Testis (tissue), 2 donors: ENCODE measurements around the gene HOXB1.

Source experiments
- POLR2A ChIP-seq: fragments of 450-650 bp; IDR thresholded peaks from one replicate; pipeline ENCODE4 v1.6.1; 2017; ENCODE audit warnings: antibody characterized with exemption, mild to moderate bottlenecking, moderate library complexity
- TF ChIP-seq, protein P1 (sequence below), 3 experiments: fragments of 450-650 bp in 2 of 3; fragments of 200-600 bp in 1 of 3; sonication (generic) in 1 of 3; IDR thresholded peaks; one replicate each; pipeline ENCODE4 v1.5.1; 2016 to 2019; ENCODE audit warnings: antibody characterized with exemption in 3 of 3, mild to moderate bottlenecking in 2 of 3, moderate library complexity in 1 of 3

DNA sequence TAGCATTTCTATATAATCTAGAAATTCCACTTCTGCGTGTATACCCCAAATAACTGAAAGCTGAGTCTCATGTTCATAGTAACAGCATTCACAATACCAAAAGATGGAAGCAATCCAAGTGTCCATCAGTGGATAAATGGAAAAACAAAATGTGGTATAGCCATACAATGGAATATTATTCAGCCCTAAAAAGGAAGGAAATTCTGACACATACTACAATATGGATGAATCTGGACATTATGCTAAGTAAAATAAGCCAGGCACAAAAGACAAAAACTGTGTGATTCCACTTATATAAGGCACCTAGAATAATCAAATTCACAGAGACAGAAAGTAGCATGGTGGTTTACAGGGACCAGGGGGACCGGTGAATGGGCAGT is 20.4 kb downstream of the HOXB1 start:
- TF ChIP-seq, protein P1, sequence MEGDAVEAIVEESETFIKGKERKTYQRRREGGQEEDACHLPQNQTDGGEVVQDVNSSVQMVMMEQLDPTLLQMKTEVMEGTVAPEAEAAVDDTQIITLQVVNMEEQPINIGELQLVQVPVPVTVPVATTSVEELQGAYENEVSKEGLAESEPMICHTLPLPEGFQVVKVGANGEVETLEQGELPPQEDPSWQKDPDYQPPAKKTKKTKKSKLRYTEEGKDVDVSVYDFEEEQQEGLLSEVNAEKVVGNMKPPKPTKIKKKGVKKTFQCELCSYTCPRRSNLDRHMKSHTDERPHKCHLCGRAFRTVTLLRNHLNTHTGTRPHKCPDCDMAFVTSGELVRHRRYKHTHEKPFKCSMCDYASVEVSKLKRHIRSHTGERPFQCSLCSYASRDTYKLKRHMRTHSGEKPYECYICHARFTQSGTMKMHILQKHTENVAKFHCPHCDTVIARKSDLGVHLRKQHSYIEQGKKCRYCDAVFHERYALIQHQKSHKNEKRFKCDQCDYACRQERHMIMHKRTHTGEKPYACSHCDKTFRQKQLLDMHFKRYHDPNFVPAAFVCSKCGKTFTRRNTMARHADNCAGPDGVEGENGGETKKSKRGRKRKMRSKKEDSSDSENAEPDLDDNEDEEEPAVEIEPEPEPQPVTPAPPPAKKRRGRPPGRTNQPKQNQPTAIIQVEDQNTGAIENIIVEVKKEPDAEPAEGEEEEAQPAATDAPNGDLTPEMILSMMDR (IDR thresholded peaks at IDR 0.05): no peak
- no peak for TF ChIP-seq POLR2A
